ENCODE results near the gene MAEL. TPM values are rescaled to one million over a fixed set of nuclear protein-coding genes. Genes with fewer than 3 reads are reported as not detected.

The MAEL gene
- polyA plus RNA-seq, 1 donor from 2014 or later = not detected

GRCh38 chr1:166999500-167000055, 10.5 kb downstream of the MAEL start:
- no peak overlapping the region for H2AFZ ChIP-seq (ENCODE audit: low read depth, low read length)
- no peaks in the 10 kb centered on the region for H3K27me3 ChIP-seq (ENCODE audit: insufficient read depth, low read depth, low read length)
- H3K36me3 ChIP-seq (ENCODE audit: insufficient read depth, low read length) = no peaks in the 10 kb centered on the region

GRCh38 chr1:167000546-167000945, 11.5 kb downstream of the MAEL start:
- Histone ChIP-seq H3F3A (ENCODE audit: insufficient read depth, low read length, poor library complexity, severe bottlenecking) (no peaks in the 10 kb centered on the region), H3K4me2 (ENCODE audit: low read length) (no peak overlapping the region), H3K27me3 (ENCODE audit: insufficient read depth, low read depth, low read length) (no peaks in the 10 kb centered on the region), H3K79me2 (replicated peaks; ENCODE audit: insufficient read depth, low read length) (no peaks in the 10 kb centered on the region), H2AFZ (ENCODE audit: low read depth, low read length) (no peak overlapping the region), H4K20me1 (ENCODE audit: insufficient read depth) (no peaks in the 10 kb centered on the region), H3K27ac (ENCODE audit: low read length) (no peak overlapping the region), H3K9ac (ENCODE audit: low read length) (no peak overlapping the region), H3K36me3 (ENCODE audit: insufficient read depth, low read length) (no peaks in the 10 kb centered on the region), H3K4me3 (ENCODE audit: low read length) (no peak overlapping the region), H3K9me3 (ENCODE audit: low read length) (no peaks in the 10 kb centered on the region), H3K9me2 (ENCODE audit: insufficient read depth, low read length) (no peaks in the 10 kb centered on the region)
- no peak for TF ChIP-seq CTCF (IDR thresholded peaks at IDR 0.05; ENCODE audit: poor library complexity, severe bottlenecking)
- no peak for TF ChIP-seq POLR2AphosphoS5 (IDR thresholded peaks at IDR 0.05)
- no peak for TF ChIP-seq EP300 (conservative IDR thresholded peaks at IDR 0.05; ENCODE audit: poor library complexity, severe bottlenecking)
- no peak for TF ChIP-seq EZH2 (IDR thresholded peaks at IDR 0.05; ENCODE audit: borderline replicate concordance, insufficient read depth, low read length, poor library complexity, severe bottlenecking)
- no peak for TF ChIP-seq REST (IDR thresholded peaks at IDR 0.05; ENCODE audit: borderline replicate concordance)

More at GRCh38 chr1:166999500-167000055, 10.5 kb downstream of the MAEL start:
- Histone ChIP-seq H3K4me2 (ENCODE audit: low read length) (no peak overlapping the region), H3K27ac (ENCODE audit: low read length) (no peak overlapping the region), H3K9me3 (ENCODE audit: low read length) (no peaks in the 10 kb centered on the region), H3K9ac (ENCODE audit: low read length) (no peak overlapping the region), H3K79me2 (replicated peaks; ENCODE audit: insufficient read depth, low read length) (no peaks in the 10 kb centered on the region), H4K20me1 (ENCODE audit: insufficient read depth) (no peaks in the 10 kb centered on the region), H3K4me3 (ENCODE audit: low read length) (no peak overlapping the region), H3K9me2 (ENCODE audit: insufficient read depth, low read length) (no peaks in the 10 kb centered on the region), H3F3A (ENCODE audit: insufficient read depth, low read length, poor library complexity, severe bottlenecking) (no peaks in the 10 kb centered on the region)
- TF ChIP-seq SMC3 (conservative IDR thresholded peaks at IDR 0.05; ENCODE audit: poor library complexity) (no peak), POLR2AphosphoS5 (IDR thresholded peaks at IDR 0.05) (no peak), RAD21 (conservative IDR thresholded peaks at IDR 0.05) (no peak), TAF1 (IDR thresholded peaks at IDR 0.05; ENCODE audit: low read depth) (no peak), REST (IDR thresholded peaks at IDR 0.05; ENCODE audit: borderline replicate concordance) (no peak), EP300 (conservative IDR thresholded peaks at IDR 0.05; ENCODE audit: poor library complexity, severe bottlenecking) (no peak), MXI1 (conservative IDR thresholded peaks at IDR 0.05; ENCODE audit: poor library complexity, severe bottlenecking) (no peak), EZH2 (IDR thresholded peaks at IDR 0.05; ENCODE audit: borderline replicate concordance, insufficient read depth, low read length, poor library complexity, severe bottlenecking) (no peak), CTCF (IDR thresholded peaks at IDR 0.05; ENCODE audit: poor library complexity, severe bottlenecking) (no peak)

Measured in neural cell (in vitro differentiated cells).